ENCODE measurements around the gene MLST8. TPM values are rescaled to one million over a fixed set of nuclear protein-coding genes. Genes with fewer than 3 reads are reported as not detected.
A peak's percentile ranks its signal among the peaks of the same experiment; 100 is the strongest.

The MLST8 gene
- 37.0 TPM for total RNA-seq

GRCh38 chr16:2205104-2205966 is at the start of gene MLST8:
Gene MLST8, plus strand, starts transcription at chr16:2205454. Its CDS starts 632 bp downstream, at chr16:2206086.
- DNase-seq (ENCODE audit: low spot score) = peak; percentile 86

- DNase-seq (ENCODE audit: low spot score) = no peak
Measured at GRCh38 chr16:2155977-2156848, 49.0 kb upstream of the MLST8 start.

GRCh38 chr16:2156849-2157224 is 48.4 kb upstream of the MLST8 start:
- no peak for DNase-seq (ENCODE audit: low spot score)

- DNase-seq (ENCODE audit: low spot score) = no peak
Measured at GRCh38 chr16:2157480-2158261, 47.6 kb upstream of the MLST8 start.

GRCh38 chr16:2158262-2158638 is 47.0 kb upstream of the MLST8 start:
- DNase-seq (ENCODE audit: low spot score) = no peak

GRCh38 chr16:2159175-2159838 is 45.9 kb upstream of the MLST8 start:
- DNase-seq (ENCODE audit: low spot score) = no peak

- no peak for DNase-seq (ENCODE audit: low spot score)
Measured at GRCh38 chr16:2160915-2161551, 44.2 kb upstream of the MLST8 start.

GRCh38 chr16:2161911-2162310 is 43.3 kb upstream of the MLST8 start:
- no peak for DNase-seq (ENCODE audit: low spot score)

- DNase-seq (ENCODE audit: low spot score) = no peak
Measured at GRCh38 chr16:2162676-2163118, 42.6 kb upstream of the MLST8 start.

GRCh38 chr16:2163211-2163881 is 41.9 kb upstream of the MLST8 start:
- DNase-seq (ENCODE audit: low spot score) = peak; percentile 89

GRCh38 chr16:2165861-2166260 is 39.4 kb upstream of the MLST8 start:
- DNase-seq (ENCODE audit: low spot score) = no peak

- no peak for DNase-seq (ENCODE audit: low spot score)
Measured at GRCh38 chr16:2166263-2167067, 38.8 kb upstream of the MLST8 start.

GRCh38 chr16:2167068-2167638 is 38.1 kb upstream of the MLST8 start:
- DNase-seq (ENCODE audit: low spot score) = no peak

- no peak for DNase-seq (ENCODE audit: low spot score)
Measured at GRCh38 chr16:2170080-2170479, 35.2 kb upstream of the MLST8 start.

GRCh38 chr16:2170587-2171435 is 34.4 kb upstream of the MLST8 start:
- DNase-seq (ENCODE audit: low spot score) = no peak

- no peak for DNase-seq (ENCODE audit: low spot score)
Measured at GRCh38 chr16:2171601-2172178, 33.6 kb upstream of the MLST8 start.

GRCh38 chr16:2172688-2173335 is 32.4 kb upstream of the MLST8 start:
- no peak for DNase-seq (ENCODE audit: low spot score)
